HEK293 (cell line): Measurements from ENCODE around the gene HES2.
"Not testable (repeated sequence)": the region's sequence is repeated elsewhere in the genome, so short reads cannot be mapped to it uniquely, and the experiment has no call there.

Source experiments
- CTCF ChIA-PET: fragments of 350-600 bp; formaldehyde crosslinking; extraction: SDS; loops from one replicate; lab custom pipeline; 2021; ENCODE audit warnings: antibody characterized with exemption; lab: Yijun Ruan, JAX
- POLR2A ChIA-PET: fragments of 300-600 bp; formaldehyde crosslinking; extraction: SDS; loops from one replicate; lab custom pipeline; 2020; ENCODE audit warnings: antibody characterized with exemption, inconsistent platforms; lab: Yijun Ruan, JAX
- H3K27ac ChIP-seq: fragments of 200-500 bp; sonication (Bioruptor generic); 2 replicates; pipeline ENCODE4 v1.5.1; 2014; ENCODE audit warnings: low read depth, low read length, control low read depth, inconsistent platforms; ENCODE audit errors: extremely low read depth
- H3K36me3 ChIP-seq, 2 experiments: fragments of 200-500 bp in 1 of 2; sonication (Bioruptor generic) in 1 of 2; 1 replicate in 1 of 2; 2 replicates in 1 of 2; pipeline ENCODE4 v1.5.1; 2014 to 2017; ENCODE audit warnings: inconsistent platforms in 2 of 2, low read length in 2 of 2; ENCODE audit not compliant: control insufficient read depth in 2 of 2, insufficient read depth in 1 of 2
- H3K4me1 ChIP-seq: fragments of 200-500 bp; sonication (Bioruptor generic); 2 replicates; pipeline ENCODE4 v1.5.1; 2014; ENCODE audit warnings: mild to moderate bottlenecking, low read length, inconsistent platforms; ENCODE audit not compliant: control insufficient read depth, insufficient read depth
- H3K4me3 ChIP-seq: 2 replicates; pipeline ENCODE4 v1.5.1; 2011; ENCODE audit warnings: low read depth, mild to moderate bottlenecking, control low read depth, low read length, moderate library complexity
- H3K9me3 ChIP-seq: fragments of 200-500 bp; sonication (Bioruptor generic); 2 replicates; pipeline ENCODE4 v1.5.1; 2014; ENCODE audit warnings: low read depth, low read length, inconsistent platforms; ENCODE audit not compliant: control insufficient read depth, insufficient read depth
- CTCF ChIP-seq: fragments of 450-650 bp; formaldehyde crosslinking; IDR thresholded peaks from 2 replicates; pipeline ENCODE4 v1.5.1; 2016; ENCODE audit warnings: missing biosample characterization, missing genetic modification characterization
- GLIS1 ChIP-seq: fragments of 450-650 bp; formaldehyde crosslinking; IDR thresholded peaks from 2 replicates; pipeline ENCODE4 v1.5.1; 2016; ENCODE audit warnings: missing biosample characterization, missing genetic modification characterization
- IKZF3 ChIP-seq: fragments of 450-650 bp; IDR thresholded peaks from 2 replicates; pipeline ENCODE4 v1.5.0; 2018; ENCODE audit warnings: missing biosample characterization, mild to moderate bottlenecking, missing genetic modification characterization, moderate library complexity
- KLF1 ChIP-seq: fragments of 450-650 bp; formaldehyde crosslinking; IDR thresholded peaks from 2 replicates; pipeline ENCODE4 v1.5.1; 2016; ENCODE audit warnings: missing biosample characterization, missing genetic modification characterization
- KLF17 ChIP-seq: fragments of 450-650 bp; formaldehyde crosslinking; IDR thresholded peaks from 2 replicates; pipeline ENCODE4 v1.5.1; 2016; ENCODE audit warnings: missing biosample characterization, missing genetic modification characterization
- OSR2 ChIP-seq: fragments of 450-650 bp; formaldehyde crosslinking; IDR thresholded peaks from 2 replicates; pipeline ENCODE4 v1.5.1; 2016; ENCODE audit warnings: missing biosample characterization, missing genetic modification characterization
- PATZ1 ChIP-seq: fragments of 450-650 bp; formaldehyde crosslinking; IDR thresholded peaks from 2 replicates; pipeline ENCODE4 v1.5.1; 2016; ENCODE audit warnings: missing biosample characterization, missing genetic modification characterization
- PRDM1 ChIP-seq: fragments of 450-650 bp; formaldehyde crosslinking; IDR thresholded peaks from 2 replicates; pipeline ENCODE4; 2016; ENCODE audit warnings: missing biosample characterization, missing genetic modification characterization
- SETDB1 ChIP-seq: IDR thresholded peaks from one replicate; pipeline ENCODE4 v1.6.1; 2017; ENCODE audit warnings: mild to moderate bottlenecking, low read length, moderate library complexity, mixed read lengths; ENCODE audit not compliant: insufficient read length
- SP3 ChIP-seq: fragments of 450-650 bp; formaldehyde crosslinking; IDR thresholded peaks from 2 replicates; pipeline ENCODE4 v1.5.1; 2016; ENCODE audit warnings: missing biosample characterization, missing genetic modification characterization
- SP7 ChIP-seq: fragments of 450-650 bp; formaldehyde crosslinking; IDR thresholded peaks from 2 replicates; pipeline ENCODE4 v1.5.1; 2016; ENCODE audit warnings: missing biosample characterization, missing genetic modification characterization
- WT1 ChIP-seq: fragments of 450-650 bp; formaldehyde crosslinking; IDR thresholded peaks from 2 replicates; pipeline ENCODE4 v1.5.1; 2016; ENCODE audit warnings: missing biosample characterization, missing genetic modification characterization
- ZBTB8A ChIP-seq: fragments of 450-650 bp; formaldehyde crosslinking; IDR thresholded peaks from 2 replicates; pipeline ENCODE4 v1.5.1; 2016; ENCODE audit warnings: missing biosample characterization, missing genetic modification characterization
- ZEB2 ChIP-seq: fragments of 450-650 bp; formaldehyde crosslinking; IDR thresholded peaks from 2 replicates; pipeline ENCODE4 v1.5.1; 2016; ENCODE audit warnings: missing biosample characterization, missing genetic modification characterization
- ZFP69B ChIP-seq: fragments of 450-650 bp; formaldehyde crosslinking; IDR thresholded peaks from 2 replicates; pipeline ENCODE4 v1.5.1; 2016; ENCODE audit warnings: missing biosample characterization, missing genetic modification characterization
- ZNF2 ChIP-seq: fragments of 450-650 bp; formaldehyde crosslinking; IDR thresholded peaks from 2 replicates; pipeline ENCODE4 v1.5.1; 2016; ENCODE audit warnings: missing biosample characterization, missing genetic modification characterization
- ZNF366 ChIP-seq: fragments of 450-650 bp; formaldehyde crosslinking; conservative IDR thresholded peaks from 2 replicates; pipeline ENCODE4 v1.5.1; 2016; ENCODE audit warnings: missing biosample characterization, missing genetic modification characterization
- ZNF600 ChIP-seq: fragments of 450-650 bp; formaldehyde crosslinking; IDR thresholded peaks from 2 replicates; pipeline ENCODE4 v1.5.1; 2016; ENCODE audit warnings: missing biosample characterization, missing genetic modification characterization
- ZNF654 ChIP-seq: fragments of 450-650 bp; formaldehyde crosslinking; IDR thresholded peaks from 2 replicates; pipeline ENCODE4 v1.5.1; 2016; ENCODE audit warnings: low read depth, missing biosample characterization, missing genetic modification characterization

HES2 gene

DNA sequence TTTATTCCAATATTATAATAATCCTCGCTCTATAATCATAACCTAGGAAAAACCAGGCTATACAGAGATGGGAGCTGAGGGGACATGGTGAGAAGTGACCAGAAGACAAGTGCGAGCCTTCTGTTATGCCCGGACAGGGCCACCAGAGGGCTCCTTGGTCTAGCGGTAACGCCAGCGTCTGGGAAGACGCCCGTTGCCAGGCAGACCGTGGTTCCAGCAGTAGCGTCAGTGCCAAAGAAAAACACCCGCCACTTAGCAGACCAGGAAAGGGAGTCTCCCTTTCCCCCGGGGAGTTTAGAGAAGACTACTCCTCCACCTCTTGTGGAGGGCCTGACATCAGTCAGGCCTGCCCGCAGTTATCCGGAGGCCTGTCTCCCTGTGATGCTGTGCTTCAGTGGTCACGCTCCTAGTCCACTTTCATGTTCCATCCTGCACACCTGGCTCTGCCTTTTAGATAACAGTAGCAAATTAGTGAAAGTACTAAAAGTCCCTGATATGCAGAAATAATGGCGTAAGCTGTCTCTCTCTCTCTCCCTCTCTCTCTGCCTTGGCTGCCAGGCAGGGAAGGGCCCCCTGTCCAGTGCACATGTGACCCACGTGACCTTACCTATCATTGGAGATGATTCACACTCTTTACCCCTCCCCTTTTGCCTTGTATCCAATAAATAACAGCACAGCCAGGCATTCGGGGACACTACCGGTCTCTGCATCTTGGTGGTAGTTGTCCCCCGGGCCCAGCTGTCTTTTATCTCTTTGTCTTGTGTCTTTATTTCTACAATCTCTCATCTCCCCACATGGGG is 56.4 kb downstream of the HES2 start:
- H3K4me1 ChIP-seq, H3K9me3 ChIP-seq, H3K27ac ChIP-seq, H3K4me3 ChIP-seq: not testable (repeated sequence)
- peaks cover 0 to 11% of the 10 kb centered on the region in 2 experiments; a peak in 1 of 3 replicates for H3K36me3 ChIP-seq
- 0 out of 2 replicates have a peak, but pooled peaks have one; percentile 24 for TF ChIP-seq KLF17 (tag by site-specific recombination)
- TF ChIP-seq ZFP69B (tag by site-specific recombination), result 0 out of 2 replicates have a peak, but pooled peaks have one; percentile 20
- 0 out of 2 replicates have a peak, but pooled peaks have one; percentile 25 for TF ChIP-seq SP7 (tag by site-specific recombination)
- TF ChIP-seq SETDB1, result peak; percentile 39
- TF ChIP-seq KLF1 (tag by site-specific recombination), result peak; percentile 56; the same call in 1 of the 2 replicates
- 0 out of 2 replicates have a peak, but pooled peaks have one; percentile 21 for TF ChIP-seq PATZ1 (tag by site-specific recombination)
- TF ChIP-seq ZNF366 (tag by site-specific recombination), result 0 out of 2 replicates have a peak, but pooled peaks have one; percentile 30
- TF ChIP-seq GLIS1 (tag by site-specific recombination), result 0 out of 2 replicates have a peak, but pooled peaks have one; percentile 8
- TF ChIP-seq ZNF654 (tag by site-specific recombination), result peak; percentile 62
- peak; percentile 78 for TF ChIP-seq PRDM1 (tag by site-specific recombination)
- peak; percentile 88 for TF ChIP-seq IKZF3 (tag by site-specific recombination)
- TF ChIP-seq WT1 (tag by site-specific recombination), result peak; percentile 91
- TF ChIP-seq ZNF2 (tag by site-specific recombination), result peak; percentile 48; the same call in 1 of the 2 replicates
- TF ChIP-seq ZEB2 (tag by site-specific recombination), result 0 out of 2 replicates have a peak, but pooled peaks have one; percentile 34
- peak; percentile 42; the same call in 1 of the 2 replicates for TF ChIP-seq CTCF (tag by site-specific recombination)
- TF ChIP-seq ZNF600 (tag by site-specific recombination), result peak; percentile 44; the same call in 1 of the 2 replicates
- 0 out of 2 replicates have a peak, but pooled peaks have one; percentile 13 for TF ChIP-seq SP3 (tag by site-specific recombination)
- peak; percentile 87 for TF ChIP-seq ZBTB8A
- TF ChIP-seq OSR2 (tag by site-specific recombination), result peak; percentile 49
- POLR2A ChIA-PET, result interaction anchor here (0.6 to 1.2 kb wide), 3 partner anchors 29 to 166 kb away, joined by 3 to 4 read pairs (median 4); partner anchors contain the start of gene ACOT7
- CTCF ChIA-PET, result interaction anchor here (0.6 to 6.3 kb wide), 22 partner anchors 8 to 1088 kb away, joined by 3 to 77 read pairs (median 4); no protein-coding TSS in a partner anchor
